NB4 (cell line): Measurements from ENCODE around the gene RASGEF1B.

Source experiments
- DNase-seq: peaks from one replicate; pipeline ENCODE4 v3.0.0; 2010; ENCODE audit warnings: low read depth
- H3K4me3 ChIP-seq: one replicate; pipeline ENCODE4 v1.5.1; 2011; ENCODE audit warnings: mild to moderate bottlenecking, low read depth, low read length, moderate library complexity
- CTCF ChIP-seq: IDR thresholded peaks from one replicate; pipeline ENCODE4 v1.5.1; 2012; ENCODE audit warnings: low read depth, low read length
- MAX ChIP-seq: IDR thresholded peaks from 2 replicates; pipeline ENCODE4 v1.6.1; 2011; ENCODE audit warnings: low read depth, low read length
- MYC ChIP-seq: IDR thresholded peaks from 2 replicates; pipeline ENCODE4 v1.6.1; 2011; ENCODE audit warnings: low read depth, low read length
- POLR2A ChIP-seq: IDR thresholded peaks from 2 replicates; pipeline ENCODE4 v1.6.1; 2011; ENCODE audit warnings: mild to moderate bottlenecking; ENCODE audit not compliant: insufficient read length; ENCODE audit errors: extremely low read depth

The RASGEF1B gene

GRCh38 chr4:81392164-81392563 lies 79.5 kb downstream of the RASGEF1B start:
- DNase-seq, result no peak
- no peak overlapping the region for H3K4me3 ChIP-seq
- TF ChIP-seq MYC (no peak), MAX (no peak), CTCF (no peak), POLR2A (no peak)

- H3K4me3 ChIP-seq, result no peak overlapping the region
- DNase-seq, result no peak
- TF ChIP-seq MAX, result no peak
- no peak for TF ChIP-seq MYC
- no peak for TF ChIP-seq CTCF
- TF ChIP-seq POLR2A, result no peak
Observed at GRCh38 chr4:81389720-81390119, 82.0 kb downstream of the RASGEF1B start.

GRCh38 chr4:81380437-81380836 lies 91.3 kb downstream of the RASGEF1B start:
- no peak overlapping the region for H3K4me3 ChIP-seq
- TF ChIP-seq CTCF (no peak), MYC (no peak), POLR2A (no peak), MAX (no peak)
- DNase-seq, result no peak

GRCh38 chr4:81378386-81378785 lies 93.3 kb downstream of the RASGEF1B start:
- H3K4me3 ChIP-seq, result no peak overlapping the region
- TF ChIP-seq MAX (no peak), MYC (no peak), POLR2A (no peak)
- DNase-seq, result no peak

- TF ChIP-seq POLR2A (no peak), MYC (no peak)
- no peak overlapping the region for H3K4me3 ChIP-seq
- DNase-seq, result no peak
Observed at GRCh38 chr4:81377191-81377590, 94.5 kb downstream of the RASGEF1B start.

- no peak for TF ChIP-seq POLR2A
- no peak for TF ChIP-seq MYC
- TF ChIP-seq MAX, result no peak
- no peak for TF ChIP-seq CTCF
- H3K4me3 ChIP-seq, result no peak overlapping the region
Observed at GRCh38 chr4:81376720-81377119, 95.0 kb downstream of the RASGEF1B start.

More at GRCh38 chr4:81376720-81377119, 95.0 kb downstream of the RASGEF1B start:
- DNase-seq, result no peak
